Osteocyte (in vitro differentiated cells): ENCODE measurements around the gene TWIST2. TPM values are rescaled to one million over a fixed set of nuclear protein-coding genes. Genes with fewer than 3 reads are reported as not detected.

Experiments
- DNase-seq: peaks from one replicate; pipeline ENCODE4 v3.0.0; 2021; ENCODE audit warnings: mixed read lengths; ENCODE audit not compliant: unreplicated experiment; ENCODE audit errors: extremely low spot score
- H3K27ac Mint-ChIP-seq: one replicate; pipeline ENCODE4 v1.8.0; 2021; ENCODE audit warnings: mild to moderate bottlenecking, mixed read lengths; ENCODE audit not compliant: unreplicated experiment
- H3K27me3 Mint-ChIP-seq: one replicate; pipeline ENCODE4 v1.8.0; 2021; ENCODE audit warnings: mixed read lengths; ENCODE audit not compliant: unreplicated experiment
- H3K36me3 Mint-ChIP-seq: one replicate; pipeline ENCODE4 v1.8.0; 2021; ENCODE audit warnings: mixed read lengths; ENCODE audit not compliant: unreplicated experiment
- H3K4me1 Mint-ChIP-seq: one replicate; pipeline ENCODE4 v1.8.0; 2021; ENCODE audit warnings: mixed read lengths; ENCODE audit not compliant: unreplicated experiment
- H3K4me3 Mint-ChIP-seq: one replicate; pipeline ENCODE4 v1.8.0; 2021; ENCODE audit warnings: mild to moderate bottlenecking, moderate library complexity, mixed read lengths; ENCODE audit not compliant: unreplicated experiment
- H3K9me3 Mint-ChIP-seq: one replicate; pipeline ENCODE4 v1.8.0; 2021; ENCODE audit warnings: mixed read lengths; ENCODE audit not compliant: unreplicated experiment
- CTCF ChIP-seq: fragments of 200-600 bp; sonication (generic); IDR thresholded peaks from 2 replicates; pipeline ENCODE4 v1.5.0; 2021; ENCODE audit warnings: antibody characterized with exemption, mild to moderate bottlenecking, moderate library complexity
- total RNA-seq: library from RNA; stranded (reverse); gene quantifications from 2 replicates; pipeline ENCODE4 v1.2.1, GENCODE V29; 2021

The TWIST2 gene
- total RNA-seq, 1 donor from 2014 or later, result 6.0 TPM

GRCh38 chr2:238896641-238897040 lies 48.8 kb downstream of the TWIST2 start:
- H3K27me3 Mint-ChIP-seq, result no peaks in the 10 kb centered on the region
- peak overlapping the region; percentile 87 for H3K27ac Mint-ChIP-seq
- no peak for DNase-seq
- H3K9me3 Mint-ChIP-seq, result no peaks in the 10 kb centered on the region
- no peak for TF ChIP-seq CTCF
- H3K36me3 Mint-ChIP-seq, result no peaks in the 10 kb centered on the region
- H3K4me1 Mint-ChIP-seq, result peaks cover 58% of the 10 kb centered on the region
- no peak overlapping the region for H3K4me3 Mint-ChIP-seq

DNA sequence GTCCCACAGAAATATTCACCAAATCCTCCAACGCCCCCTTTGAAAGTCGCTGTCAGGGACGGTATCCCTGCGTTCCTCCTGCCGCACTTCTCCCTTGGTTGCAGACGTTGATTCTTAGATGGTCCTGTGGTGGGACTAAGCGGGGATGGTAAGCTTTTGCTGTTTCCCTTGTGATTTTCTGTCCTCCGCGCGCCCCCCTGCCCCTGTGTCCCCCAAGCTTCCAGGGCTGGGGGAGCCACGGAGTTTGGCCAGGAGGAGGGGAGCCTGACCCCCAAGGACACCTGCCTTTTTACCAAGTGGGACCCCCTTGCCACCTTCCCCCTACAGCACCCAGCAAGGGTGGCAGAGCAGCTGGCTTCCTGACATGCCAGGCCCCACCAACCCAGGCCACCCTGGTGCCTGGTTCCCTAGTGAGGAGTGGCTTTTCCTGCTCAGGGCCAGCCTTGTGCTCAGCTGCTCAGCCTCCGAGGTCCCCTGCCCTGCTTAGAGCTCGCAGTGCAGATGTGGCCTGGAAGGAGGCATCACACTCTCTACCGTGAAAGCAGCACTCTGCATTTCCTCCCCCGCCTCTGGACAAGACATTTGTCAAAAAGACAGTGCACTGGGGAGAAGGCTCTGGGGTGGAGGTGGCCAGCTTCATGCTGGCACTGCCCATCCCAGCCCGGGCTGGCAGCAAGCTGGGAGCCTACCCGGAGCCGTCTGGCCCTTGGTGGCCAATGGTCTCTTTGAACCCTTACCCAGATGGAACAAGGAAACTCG lies 49.4 kb downstream of the TWIST2 start:
- peak overlapping the region; percentile 87 for H3K27ac Mint-ChIP-seq
- no peaks in the 10 kb centered on the region for H3K27me3 Mint-ChIP-seq
- H3K36me3 Mint-ChIP-seq, result no peaks in the 10 kb centered on the region
- no peaks in the 10 kb centered on the region for H3K9me3 Mint-ChIP-seq
- H3K4me3 Mint-ChIP-seq, result no peak overlapping the region
- H3K4me1 Mint-ChIP-seq, result peaks cover 58% of the 10 kb centered on the region
- DNase-seq, result no peak
- no peak for TF ChIP-seq CTCF

DNA sequence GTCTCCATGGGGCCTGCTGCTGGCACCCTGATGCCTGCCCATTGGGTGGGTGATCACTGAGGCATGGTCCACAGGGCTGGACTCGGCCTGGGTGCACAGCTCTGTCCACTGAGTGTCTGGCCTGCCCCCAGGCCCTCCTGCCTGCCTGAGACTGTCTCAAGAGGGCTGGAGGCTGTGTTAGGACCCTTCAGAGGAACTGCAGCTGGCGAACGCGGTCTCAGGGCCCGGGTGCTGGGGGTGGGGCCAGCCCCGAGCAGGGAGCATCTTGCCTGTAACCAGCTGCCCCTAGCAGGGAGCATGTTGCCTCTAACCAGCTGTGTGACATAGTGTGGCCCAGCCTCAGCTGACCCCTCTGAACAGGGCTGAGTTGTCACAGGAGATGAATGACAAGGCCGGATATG lies 50.0 kb downstream of the TWIST2 start:
- no peaks in the 10 kb centered on the region for H3K9me3 Mint-ChIP-seq
- peaks cover 58% of the 10 kb centered on the region for H3K4me1 Mint-ChIP-seq
- H3K36me3 Mint-ChIP-seq, result no peaks in the 10 kb centered on the region
- DNase-seq, result no peak
- no peaks in the 10 kb centered on the region for H3K27me3 Mint-ChIP-seq
- H3K4me3 Mint-ChIP-seq, result no peak overlapping the region
- no peak overlapping the region for H3K27ac Mint-ChIP-seq
- no peak for TF ChIP-seq CTCF

- no peaks in the 10 kb centered on the region for H3K9me3 Mint-ChIP-seq
- H3K27me3 Mint-ChIP-seq, result no peaks in the 10 kb centered on the region
- TF ChIP-seq CTCF, result no peak
- H3K27ac Mint-ChIP-seq, result no peak overlapping the region
- H3K36me3 Mint-ChIP-seq, result no peaks in the 10 kb centered on the region
- H3K4me1 Mint-ChIP-seq, result peaks cover 57% of the 10 kb centered on the region
- no peak for DNase-seq
- H3K4me3 Mint-ChIP-seq, result no peak overlapping the region
Measured at GRCh38 chr2:238898534-238899281, 50.8 kb downstream of the TWIST2 start.

DNA sequence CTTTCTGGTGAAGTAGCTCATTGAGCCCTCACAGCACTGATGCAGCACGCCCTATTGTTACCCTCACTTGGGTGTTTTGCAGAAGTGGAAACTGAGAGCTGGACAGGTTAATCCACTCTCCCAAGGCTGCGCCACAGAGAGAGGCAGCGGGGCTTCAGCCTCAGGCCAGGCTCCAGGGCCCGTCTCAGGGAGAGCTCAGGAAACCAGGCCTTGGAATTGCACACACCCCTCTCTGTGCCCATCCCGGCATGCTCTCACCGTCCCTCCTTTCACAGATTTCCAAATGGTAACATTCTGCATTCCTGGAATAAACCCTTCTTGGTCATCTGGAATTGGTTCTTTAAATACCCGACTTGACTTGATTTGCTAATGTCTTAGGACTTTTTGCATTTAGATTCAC lies 51.5 kb downstream of the TWIST2 start:
- Mint-ChIP-seq H3K36me3 (no peaks in the 10 kb centered on the region), H3K27ac (no peak overlapping the region), H3K9me3 (no peaks in the 10 kb centered on the region), H3K4me3 (no peak overlapping the region), H3K4me1 (peaks cover 55% of the 10 kb centered on the region), H3K27me3 (no peaks in the 10 kb centered on the region)
- no peak for TF ChIP-seq CTCF
- DNase-seq, result no peak
